ENCODE results near the gene GRK3.

The GRK3 gene

DNA sequence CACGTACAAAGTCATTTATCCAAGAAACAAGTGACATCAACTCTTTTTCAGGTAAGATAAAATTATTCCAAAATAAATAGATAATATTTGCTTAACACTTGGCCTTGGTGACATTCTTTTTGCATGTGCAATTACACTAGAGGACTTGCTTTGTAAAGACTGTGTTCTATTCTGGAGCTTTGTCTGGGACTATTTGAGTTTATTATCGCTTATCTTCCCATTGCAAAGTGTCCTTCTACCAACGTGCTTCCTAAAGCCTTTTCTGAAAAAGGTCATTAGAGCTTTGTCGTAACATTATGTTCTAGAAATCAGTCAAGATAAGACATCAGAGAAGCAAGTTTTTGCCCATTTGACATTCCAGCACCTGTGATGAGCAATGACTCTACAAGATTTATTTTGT is 99.2 kb downstream of the GRK3 start:
- DNase-seq (ENCODE audit: low read depth): no peak

DNA sequence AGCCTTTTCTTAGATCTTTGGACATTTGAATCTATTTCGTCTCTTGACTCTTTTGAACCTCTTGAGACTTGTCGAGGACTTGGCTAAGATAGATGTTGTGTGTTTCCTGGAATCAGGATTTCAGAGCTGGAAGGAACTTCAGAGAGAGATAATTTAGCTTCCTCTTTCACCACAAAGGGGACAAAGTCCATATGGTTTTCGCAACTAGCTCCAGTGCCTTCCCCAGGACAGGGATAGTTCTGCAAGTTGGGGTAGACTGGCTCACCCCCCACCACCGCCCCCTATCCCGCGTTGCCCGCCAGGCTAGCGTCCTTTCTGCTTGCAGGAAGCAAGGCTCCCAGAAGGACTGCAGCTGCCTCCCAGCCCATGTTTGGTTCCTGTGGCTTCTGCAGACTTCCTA is 101.8 kb downstream of the GRK3 start:
- DNase-seq (ENCODE audit: low read depth): no peak

DNA sequence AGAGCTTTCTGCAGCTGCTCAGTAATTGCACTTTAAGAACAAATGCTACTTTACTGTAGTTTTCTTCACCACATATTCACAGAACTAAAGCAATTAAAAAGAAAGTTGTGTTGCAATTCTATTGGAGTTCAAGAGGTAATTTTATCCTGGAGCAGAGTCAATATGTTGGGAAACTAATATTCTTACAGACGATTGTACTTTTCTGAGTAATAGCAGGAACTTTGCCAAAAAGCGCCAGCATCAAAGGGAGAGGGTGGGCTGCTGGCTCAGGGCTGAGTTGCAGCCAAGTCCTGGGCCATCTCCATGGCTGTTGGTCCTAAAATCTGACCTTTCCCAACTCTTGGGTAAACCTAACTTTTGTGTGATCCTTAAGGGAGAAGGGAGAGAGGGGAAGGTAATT is 104.0 kb downstream of the GRK3 start:
- no peak for DNase-seq (ENCODE audit: low read depth)

DNA sequence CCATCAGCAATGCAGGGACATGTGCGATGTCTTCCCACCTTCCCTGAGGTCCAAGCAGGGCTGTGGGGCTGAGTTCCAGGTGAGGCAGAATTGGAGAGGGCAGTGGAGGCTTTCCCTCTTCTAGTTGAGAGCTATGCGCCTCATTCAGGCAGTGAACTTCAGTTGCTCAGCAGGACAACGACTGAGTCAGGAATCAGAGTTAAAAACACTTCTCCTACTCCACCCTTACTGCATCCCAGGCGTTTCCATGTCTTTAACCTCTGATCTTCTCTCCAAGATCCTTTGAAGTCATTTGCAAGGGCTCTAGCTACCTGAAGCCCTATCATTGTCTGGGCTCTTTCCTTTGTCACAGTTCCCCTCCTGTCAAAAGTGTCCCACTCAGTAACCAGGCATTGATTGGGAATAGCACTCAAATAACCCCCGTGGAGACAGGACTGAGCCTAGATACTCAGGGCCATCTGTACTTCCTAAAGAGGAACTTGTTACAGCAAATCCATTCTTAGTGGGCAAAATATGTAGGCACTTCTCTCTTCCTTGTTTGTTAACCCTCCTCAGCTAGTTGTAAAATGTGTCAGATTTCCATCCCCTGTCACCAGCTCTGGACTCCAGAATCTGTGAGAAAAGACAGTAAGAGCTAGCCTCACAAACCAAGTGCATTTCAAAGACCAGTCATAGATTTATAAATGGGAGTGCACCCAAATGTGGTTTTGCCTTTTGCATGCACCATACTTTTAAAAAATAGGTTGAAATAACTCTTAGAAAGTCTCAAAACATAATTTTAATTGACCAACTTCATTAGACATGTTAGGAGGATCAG is 105.0 kb downstream of the GRK3 start:
- DNase-seq (ENCODE audit: low read depth): no peak

DNA sequence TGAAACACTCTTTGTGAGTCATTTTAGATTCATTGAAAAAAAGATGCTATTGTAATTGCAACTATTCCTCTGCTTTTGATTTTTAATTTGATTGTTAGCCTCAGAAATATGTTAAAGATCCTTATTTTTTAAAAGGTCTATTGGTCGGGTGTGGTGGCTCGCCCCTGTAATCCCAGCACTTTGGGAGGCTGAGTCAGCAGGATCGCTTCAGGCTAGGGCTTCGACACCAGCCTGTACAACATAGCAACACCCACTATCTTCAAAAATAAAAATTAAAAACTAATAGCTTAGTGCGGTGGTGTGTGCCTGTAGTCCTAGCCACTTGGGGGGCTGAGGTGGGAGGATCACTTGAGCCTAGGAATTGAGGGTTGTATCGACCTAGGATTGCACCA is 105.6 kb downstream of the GRK3 start:
- no peak for DNase-seq (ENCODE audit: low read depth)

DNA sequence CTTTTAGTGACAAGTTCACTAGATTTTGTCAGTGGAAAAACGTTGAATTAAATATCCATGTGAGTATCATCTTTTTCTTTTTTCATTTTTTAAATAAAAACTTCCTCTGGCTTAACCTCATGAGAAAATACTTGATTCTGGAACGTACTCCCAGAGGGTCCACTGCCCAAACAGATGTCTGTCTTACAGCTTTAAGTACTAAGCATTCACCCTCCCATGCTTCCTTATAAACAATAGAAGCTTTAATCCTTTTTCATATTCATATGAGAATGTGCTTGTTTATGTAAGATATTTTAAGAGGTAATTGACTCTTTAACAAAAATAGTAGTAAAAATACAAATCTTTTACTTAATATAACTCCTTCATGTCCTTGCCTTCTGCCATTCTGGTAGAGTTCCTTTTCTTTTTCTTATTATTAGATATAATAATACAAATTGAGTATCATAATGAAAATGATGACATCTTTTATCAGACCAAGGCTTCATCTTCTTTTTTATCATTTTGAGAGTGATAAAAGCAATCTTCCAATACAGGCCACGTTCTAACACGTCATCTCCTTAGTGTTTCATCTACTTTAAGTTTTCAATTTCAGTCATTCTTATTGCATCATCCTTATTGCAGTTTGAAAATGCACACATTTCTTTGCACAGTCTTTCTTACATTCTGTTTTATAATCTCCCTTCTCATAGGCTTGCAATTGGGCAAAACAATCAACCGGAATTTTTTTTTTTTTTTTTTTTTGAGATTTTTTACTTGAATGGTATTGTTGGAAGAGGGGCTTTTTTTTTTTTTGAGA is 108.0 kb downstream of the GRK3 start:
- no peak for DNase-seq (ENCODE audit: low read depth)

DNA sequence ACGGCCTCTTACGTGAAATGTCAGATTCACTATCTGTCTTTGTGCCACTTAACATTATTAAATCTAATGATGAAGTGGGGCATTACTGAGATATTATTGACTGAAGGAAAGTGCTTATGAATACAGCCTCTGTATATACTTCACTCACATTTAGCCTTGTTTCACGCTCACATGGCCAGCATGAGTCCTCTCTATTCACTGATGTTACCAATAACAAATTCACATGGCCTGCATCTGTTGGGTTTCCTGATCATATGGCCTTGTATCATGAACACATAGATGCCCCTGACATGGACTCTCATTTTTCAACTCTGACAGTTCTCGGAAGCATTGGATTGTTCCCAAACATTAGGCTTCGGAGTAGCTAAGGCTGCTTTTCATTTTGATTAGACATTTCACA is 109.2 kb downstream of the GRK3 start:
- no peak for DNase-seq (ENCODE audit: low read depth)

DNA sequence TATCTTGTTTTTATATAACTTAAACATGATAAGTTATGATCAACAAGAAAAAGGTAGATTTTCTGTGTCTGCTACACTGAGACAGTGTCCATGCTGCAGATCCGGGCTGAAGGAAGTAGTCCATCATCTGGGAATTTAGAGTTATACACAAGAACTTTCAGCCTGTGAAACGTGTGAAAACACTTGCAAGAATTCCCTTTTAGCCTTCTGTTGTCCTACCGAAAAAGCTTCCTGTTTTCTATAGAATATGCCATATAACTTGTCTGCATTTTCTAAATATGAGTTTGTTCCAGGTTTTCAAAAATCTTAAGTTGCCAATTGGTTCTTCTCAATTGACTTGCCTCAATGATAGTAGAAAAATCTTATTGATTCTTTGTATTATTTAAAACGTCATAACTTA is 113.2 kb downstream of the GRK3 start:
- no peak for DNase-seq (ENCODE audit: low read depth)

DNA sequence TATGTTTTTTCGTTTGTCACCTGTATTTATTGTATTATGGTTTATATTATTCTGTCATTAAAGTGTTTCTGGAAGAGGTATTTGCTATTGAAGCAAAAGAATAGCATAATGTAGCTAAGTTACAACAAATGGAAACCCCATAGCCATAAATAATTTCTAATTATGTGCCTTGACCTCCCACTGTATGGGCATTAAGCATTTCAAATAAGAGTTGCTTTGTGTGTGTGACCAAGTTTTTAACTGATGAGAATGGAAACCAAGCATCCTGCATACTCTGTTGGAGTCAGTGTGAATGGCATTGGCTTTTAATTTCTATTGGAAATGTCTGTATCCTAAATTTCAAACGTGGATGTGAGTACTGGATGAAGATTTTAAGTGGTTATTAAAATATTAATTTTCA is 115.6 kb downstream of the GRK3 start:
- no peak for DNase-seq (ENCODE audit: low read depth)

DNA sequence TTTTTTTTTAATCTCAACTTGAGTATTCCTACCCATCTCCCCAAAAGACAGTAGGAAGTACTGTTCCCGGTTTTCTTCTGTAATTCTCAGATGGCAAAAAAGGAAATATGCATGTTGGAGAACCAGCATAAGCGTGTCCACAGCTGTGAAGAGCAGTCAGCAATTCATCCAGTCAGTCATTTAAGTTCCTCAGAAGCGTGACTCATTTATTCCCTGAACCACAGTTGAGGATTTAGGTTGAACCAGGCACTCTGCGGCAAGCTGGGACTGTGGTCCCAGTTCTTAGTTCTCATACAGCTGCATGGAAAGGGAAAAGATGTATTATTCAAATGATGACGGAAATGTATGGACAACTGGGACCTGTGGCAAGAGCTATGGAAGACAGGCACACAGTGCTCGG is 116.5 kb downstream of the GRK3 start:
- DNase-seq (ENCODE audit: low read depth): no peak

DNA sequence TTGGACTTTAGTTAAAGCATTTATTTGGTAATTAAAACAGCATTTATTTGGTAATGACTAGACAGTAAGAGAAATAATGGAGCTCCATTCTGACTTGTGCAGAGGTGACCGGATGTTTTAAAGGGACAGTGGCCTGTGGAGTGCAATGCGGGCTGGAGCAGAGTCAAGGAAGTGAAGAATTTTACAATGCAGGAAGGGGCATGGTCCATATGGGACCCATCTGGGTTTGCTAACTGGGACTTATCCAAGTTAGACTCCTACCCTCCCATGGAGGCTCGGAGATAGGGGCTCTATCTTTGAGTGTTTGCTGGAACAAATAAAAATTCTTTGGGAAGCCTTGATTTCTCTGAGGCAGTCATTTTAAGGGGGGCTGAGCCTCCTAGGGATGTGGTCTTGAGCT is 117.6 kb downstream of the GRK3 start:
- no peak for DNase-seq (ENCODE audit: low read depth)

DNA sequence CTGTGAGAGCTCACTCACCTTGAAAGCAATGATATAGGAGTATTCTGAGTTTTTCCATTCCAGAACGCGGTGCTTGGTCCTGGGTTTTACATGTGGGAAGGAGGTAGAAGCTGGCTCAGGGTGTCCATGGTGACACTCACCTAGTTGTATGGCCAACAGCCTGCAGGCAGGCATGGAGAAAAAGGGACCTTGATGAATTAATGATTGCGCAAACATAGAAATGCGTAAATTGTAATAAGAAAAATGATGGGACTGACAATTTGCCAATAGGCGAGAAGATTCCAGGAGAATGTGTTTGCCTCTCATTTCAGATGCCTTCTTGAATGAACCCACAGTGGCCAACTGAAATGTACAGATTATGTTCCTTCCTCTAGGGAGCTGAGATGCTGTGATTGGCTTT is 124.2 kb downstream of the GRK3 start:
- DNase-seq (ENCODE audit: low read depth): no peak

DNA sequence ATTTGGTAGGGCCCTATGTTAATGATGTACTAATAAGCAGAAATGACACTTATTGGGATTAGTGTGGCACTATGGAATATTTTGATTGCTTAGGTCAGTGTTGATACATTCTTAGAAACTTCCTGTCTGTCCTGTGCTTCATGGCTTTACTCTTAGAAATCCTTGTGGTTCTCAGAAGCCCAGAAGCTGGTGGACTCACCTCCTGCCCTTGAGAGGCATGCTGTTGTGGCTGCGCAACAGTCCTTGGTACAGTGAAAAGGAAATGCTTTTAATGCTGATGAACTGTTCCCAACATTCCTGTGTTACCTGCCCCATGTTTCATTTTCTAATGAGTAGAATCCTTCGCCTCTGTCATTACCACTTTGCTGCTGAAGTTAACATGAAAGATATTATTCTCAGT is 125.2 kb downstream of the GRK3 start:
- no peak for DNase-seq (ENCODE audit: low read depth)

DNA sequence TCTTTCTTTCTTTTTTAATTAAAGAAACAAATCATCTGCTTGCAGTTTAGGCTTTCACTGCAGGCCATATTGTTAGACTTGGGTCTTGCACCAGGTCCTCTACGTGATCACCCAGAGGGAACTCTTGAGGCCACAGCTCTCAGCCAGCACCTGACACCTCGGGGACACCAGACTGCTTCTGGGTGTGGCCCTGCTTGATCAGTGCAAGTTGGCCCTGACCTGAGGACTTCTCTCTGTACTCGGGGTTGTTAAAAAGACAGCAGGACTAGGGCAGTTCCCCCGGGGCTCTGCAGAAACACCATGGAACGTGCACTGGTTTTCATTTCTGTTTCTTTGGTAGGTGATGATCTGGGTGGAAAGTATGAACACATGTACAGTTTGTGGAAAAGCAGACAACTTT is 126.3 kb downstream of the GRK3 start:
- no peak for DNase-seq (ENCODE audit: low read depth)

DNA sequence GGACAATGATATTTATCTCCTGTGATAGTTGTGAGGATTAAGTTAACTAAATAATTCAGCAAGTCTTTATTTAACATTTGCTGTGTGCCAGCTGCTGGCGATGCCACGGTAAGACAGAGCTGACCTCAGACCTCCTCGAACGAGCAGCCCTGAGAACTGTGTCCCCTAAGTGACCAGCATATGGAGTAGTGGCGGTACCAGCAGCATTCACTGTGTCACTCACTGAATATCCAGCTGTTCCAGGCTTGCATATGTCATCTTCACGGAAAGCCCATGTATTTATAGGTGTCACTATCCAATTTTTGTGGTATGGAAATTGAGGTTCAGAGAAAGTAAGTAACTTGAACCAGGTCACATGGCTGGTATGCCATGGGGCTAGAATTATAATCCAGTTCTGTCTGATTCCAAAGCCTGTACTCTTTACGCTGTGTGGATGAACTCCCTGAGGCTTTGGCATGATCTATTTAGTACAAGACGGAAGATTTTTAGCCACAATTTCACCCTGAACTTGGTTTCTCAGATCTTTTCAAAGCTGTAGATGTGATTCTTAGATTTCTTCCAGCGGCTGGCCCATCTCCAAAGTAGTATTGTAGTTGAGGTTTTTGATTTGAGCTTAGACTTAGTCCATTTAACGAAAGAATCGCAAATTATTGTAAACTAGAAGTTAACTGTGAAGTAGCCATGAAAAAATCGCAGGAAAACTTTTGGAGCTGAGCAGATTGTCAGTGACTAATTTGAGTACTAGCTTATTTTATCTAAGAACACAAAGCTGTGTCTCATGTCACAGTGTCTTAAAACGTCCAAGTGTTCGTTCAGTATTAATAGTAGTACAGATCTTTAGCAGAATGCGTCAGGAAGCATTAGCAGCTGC is 128.2 kb downstream of the GRK3 start:
- no peak for DNase-seq (ENCODE audit: low read depth)

DNA sequence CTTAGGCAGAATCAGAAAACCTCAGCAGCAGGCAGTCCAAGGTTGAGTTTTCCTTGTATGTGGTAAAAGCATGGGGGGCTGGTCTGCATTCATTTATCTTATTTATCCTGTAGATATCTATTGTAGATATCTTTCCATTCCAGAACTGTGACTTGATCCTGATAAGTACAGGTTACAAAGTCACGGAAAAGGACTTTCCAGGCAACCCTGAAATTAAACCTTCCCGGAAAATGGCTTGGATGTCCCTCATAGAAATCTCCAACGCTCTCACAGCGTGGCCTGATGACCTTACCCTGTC is 128.7 kb downstream of the GRK3 start:
- DNase-seq (ENCODE audit: low read depth): no peak

DNA sequence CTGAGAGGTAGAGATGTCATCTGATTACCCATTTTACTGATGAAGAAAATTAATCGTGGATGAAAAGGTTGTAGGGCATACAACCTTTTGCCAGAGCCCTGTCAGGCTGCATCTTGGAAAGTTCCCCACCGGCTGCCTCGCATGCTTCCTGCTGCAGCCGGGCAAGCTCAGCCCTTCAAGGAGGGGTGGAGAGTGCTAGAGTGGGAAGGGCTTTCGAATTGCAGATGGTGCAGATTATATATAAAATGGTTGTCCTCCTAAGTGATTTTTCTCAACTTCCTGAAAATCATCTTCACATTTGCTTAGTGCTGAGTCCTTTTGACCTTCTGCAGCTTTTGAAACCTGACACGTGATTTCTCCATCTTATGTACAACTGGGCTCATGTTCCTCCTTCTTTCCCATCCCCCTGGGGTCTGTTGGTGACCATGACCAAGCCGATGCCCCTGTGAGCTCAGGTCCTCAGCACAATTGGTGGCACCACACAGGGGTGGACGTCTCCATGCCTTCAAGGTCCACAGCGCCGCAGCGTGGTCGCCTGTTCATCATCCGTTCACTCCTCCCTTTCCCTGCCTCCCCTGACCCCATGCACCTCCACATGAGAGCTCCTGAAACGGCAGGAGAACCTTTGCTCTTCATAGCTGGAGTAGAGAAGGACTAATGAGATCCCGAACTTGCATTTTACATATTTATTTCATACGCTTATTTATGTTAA is 129.9 kb downstream of the GRK3 start:
- DNase-seq (ENCODE audit: low read depth): no peak

DNA sequence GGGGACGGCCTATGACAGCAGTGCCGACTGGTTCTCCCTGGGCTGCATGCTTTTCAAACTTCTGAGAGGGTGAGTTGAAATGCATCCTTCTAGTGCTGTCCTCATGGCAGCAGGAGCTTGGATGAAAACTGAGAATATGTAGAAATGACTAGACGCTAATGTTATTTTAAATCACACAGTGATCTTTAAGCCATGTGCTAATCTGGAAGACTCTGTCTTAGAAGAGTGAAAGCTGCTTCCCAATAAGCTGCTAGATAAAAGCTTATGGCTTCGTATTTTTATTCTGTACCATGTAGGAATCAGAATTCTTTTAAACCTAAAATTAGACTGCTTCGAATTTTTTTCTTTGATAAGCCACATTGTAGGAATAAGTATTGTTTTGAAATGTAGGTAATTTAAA is 130.7 kb downstream of the GRK3 start:
- DNase-seq (ENCODE audit: low read depth): no peak

DNA sequence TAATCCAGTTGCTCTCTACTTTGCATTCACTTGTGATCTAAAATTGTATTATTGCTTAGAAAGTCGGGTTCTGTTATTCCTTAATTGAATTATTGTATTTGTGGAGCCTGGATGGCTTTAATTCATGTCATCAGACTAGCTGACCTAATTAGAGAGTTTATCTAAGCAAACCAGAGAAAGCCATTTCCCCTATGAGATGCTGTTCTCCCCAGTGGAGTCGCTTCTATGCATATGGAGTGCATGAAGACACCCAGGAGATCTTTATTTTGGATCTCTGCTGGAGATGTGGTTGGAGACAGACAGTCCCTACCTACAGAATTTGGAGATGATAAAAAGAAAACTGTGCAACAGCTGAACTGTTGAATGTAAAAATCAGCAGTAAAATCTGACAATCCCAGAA is 132.3 kb downstream of the GRK3 start:
- DNase-seq (ENCODE audit: low read depth): no peak

DNA sequence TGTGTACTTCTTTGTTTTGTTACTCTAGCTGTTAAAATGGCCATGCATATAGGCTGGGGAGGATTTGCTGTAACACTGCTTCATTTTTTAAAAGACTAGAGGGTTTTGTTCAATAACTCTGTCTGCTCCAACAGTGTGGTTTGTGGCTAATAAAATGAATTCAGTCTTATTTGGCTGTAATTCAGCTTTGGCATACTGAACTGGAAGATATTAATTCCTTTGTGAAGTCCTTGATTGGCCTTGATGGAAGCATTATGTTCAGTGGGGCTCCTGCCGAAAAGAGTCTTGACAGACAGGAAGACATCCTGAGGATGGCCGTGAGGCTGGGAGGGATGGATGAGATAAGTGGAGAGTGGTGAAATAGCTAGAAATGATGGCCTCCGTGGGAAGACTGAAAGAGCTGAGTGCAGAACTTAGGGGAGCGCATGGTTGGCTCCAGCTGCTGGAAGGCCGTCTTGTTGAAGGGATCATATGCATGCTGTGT is 132.7 kb downstream of the GRK3 start:
- no peak for DNase-seq (ENCODE audit: low read depth)

DNA sequence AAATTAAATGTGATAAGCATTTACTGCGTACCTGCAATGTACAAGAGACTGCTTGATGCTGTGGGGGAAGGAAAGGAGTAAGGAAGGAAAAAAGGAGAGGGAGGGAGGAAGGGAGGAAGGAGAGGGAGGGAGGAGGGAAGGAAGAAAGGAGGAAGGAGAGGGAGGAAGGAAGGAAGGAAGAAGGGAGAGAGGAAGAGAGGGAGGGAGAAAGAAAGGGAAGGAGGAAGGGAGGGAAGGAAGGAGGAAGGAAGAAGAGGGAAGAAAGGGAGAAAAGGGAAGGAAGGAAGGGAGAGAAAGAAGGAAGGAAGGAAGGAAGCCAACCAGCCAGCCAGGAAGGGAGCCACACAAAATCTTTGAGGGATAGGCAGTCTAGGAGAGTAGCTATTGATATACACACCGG is 133.5 kb downstream of the GRK3 start:
- no peak for DNase-seq (ENCODE audit: low read depth)

DNA sequence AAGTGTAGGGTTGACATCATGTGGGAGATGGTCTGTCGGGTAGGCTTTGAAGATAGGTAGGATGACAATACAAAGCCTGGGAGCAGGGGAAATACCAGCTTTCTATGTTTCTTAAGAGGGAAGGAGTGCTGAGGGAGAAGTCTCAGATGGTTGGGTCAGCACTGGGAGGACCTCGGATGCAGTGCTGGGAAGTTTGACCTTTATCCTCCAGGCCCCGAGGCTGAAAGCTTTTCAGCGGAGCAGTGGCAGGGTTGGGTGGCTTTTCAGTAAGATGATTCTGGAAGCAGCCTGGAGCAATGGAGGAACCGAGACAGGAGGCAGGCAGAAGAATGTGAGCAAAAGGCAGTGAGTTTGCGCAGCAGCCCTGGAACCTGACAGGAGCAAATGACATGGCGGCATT is 134.0 kb downstream of the GRK3 start:
- no peak for DNase-seq (ENCODE audit: low read depth)

Data from activated gamma-delta T cell treated with anti-CD3 and anti-CD28 coated beads, Interleukin-2, amount 50 U/mL, for 16 hours (primary cell).